Lower leg skin (tissue), 4 donors: ENCODE data around the gene PMPCB. TPM values are rescaled to one million over a fixed set of nuclear protein-coding genes. Genes with fewer than 3 reads are reported as not detected.

Experiments used
- DNase-seq, 2 donors: peaks; one replicate each; pipeline ENCODE4 v3.0.0-alpha.2; 2019; ENCODE audit warnings: low spot score in 2 of 2
- H3K4me3 ChIP-seq: fragments of 200-600 bp; sonication (generic); 2 replicates; pipeline ENCODE4 v1.5.1; 2017; ENCODE audit warnings: mild to moderate bottlenecking, low read depth; ENCODE audit not compliant: poor library complexity, severe bottlenecking
- CTCF ChIP-seq, 3 donors: fragments of 450-650 bp; IDR thresholded peaks; one replicate each; pipeline ENCODE4 v1.5.1; 2016; ENCODE audit warnings: antibody characterized with exemption in 3 of 3, mild to moderate bottlenecking in 3 of 3, moderate library complexity in 2 of 3
- POLR2A ChIP-seq, 2 donors: fragments of 450-650 bp; IDR thresholded peaks; one replicate each; pipeline ENCODE4 v1.6.1; 2016 to 2017; ENCODE audit warnings: antibody characterized with exemption in 2 of 2, mild to moderate bottlenecking in 1 of 2, moderate library complexity in 1 of 2
- WGBS, 2 donors: methylation state at CpG; one replicate each; pipeline ENCODE4 v1.1.5; 2018; 5-methylcytosine and 5-hydroxymethylcytosine counted together
- intact Hi-C: fragments of 100-400 bp; cut with DNase I; formaldehyde crosslinking; loops from one replicate; pipeline ENCODE4 v1.15.0; 2023; ENCODE audit warnings: low total_unique reads
- total RNA-seq, 4 donors: library from RNA; depleted of rRNA; stranded (reverse); fragments of >200 nt; gene quantifications; one replicate each; pipeline ENCODE4 v1.1.0, GENCODE V29; 2016

Gene PMPCB
- total RNA-seq, 4 donors from 2014 or later: 43.3 to 49.5 (median 47.5) TPM

GRCh38 chr7:103292122-103292521 is 5.1 kb upstream of the PMPCB start:
- TF ChIP-seq POLR2A (IDR thresholded peaks at IDR 0.05): no peak
- no peak for TF ChIP-seq CTCF (IDR thresholded peaks at IDR 0.05)
- intact Hi-C loops: no loop called here
- DNase-seq: no peak
- H3K4me3 ChIP-seq: no peak overlapping the region
- WGBS, 2 donors: 63 to 72% methylated on average over 3 of the region's 3 CpGs

GRCh38 chr7:103293526-103293925 is 3.7 kb upstream of the PMPCB start:
- WGBS, 2 donors: 89 to 94% methylated on average over 1 of the region's 1 CpG
- intact Hi-C loops: no loop called here
- H3K4me3 ChIP-seq: no peak overlapping the region
- TF ChIP-seq CTCF (IDR thresholded peaks at IDR 0.05) (no peak), POLR2A (IDR thresholded peaks at IDR 0.05) (no peak)
- DNase-seq: no peak

GRCh38 chr7:103297837-103298179 is 573 bp downstream of the PMPCB start:
- TF ChIP-seq POLR2A (IDR thresholded peaks at IDR 0.05) (no peak), CTCF (IDR thresholded peaks at IDR 0.05) (no peak)
- 1% methylated on average over 7 of the region's 7 CpGs for WGBS, 2 donors
- DNase-seq: no peak
- intact Hi-C loops: no loop called here
- peak overlapping the region; percentile 92 for H3K4me3 ChIP-seq

GRCh38 chr7:103299660-103300059 is 2.4 kb downstream of the PMPCB start:
- TF ChIP-seq POLR2A (IDR thresholded peaks at IDR 0.05) (no peak), CTCF (IDR thresholded peaks at IDR 0.05) (no peak)
- WGBS, 2 donors: 90 to 95% methylated on average over 6 of the region's 6 CpGs

GRCh38 chr7:103301441-103301840 is 4.2 kb downstream of the PMPCB start:
- 45 to 62% methylated on average over 2 of the region's 2 CpGs for WGBS, 2 donors

More at GRCh38 chr7:103299660-103300059, 2.4 kb downstream of the PMPCB start:
- intact Hi-C loops: no loop called here
- no peak for DNase-seq
- no peak overlapping the region for H3K4me3 ChIP-seq

More at GRCh38 chr7:103301441-103301840, 4.2 kb downstream of the PMPCB start:
- intact Hi-C loops: no loop called here
- TF ChIP-seq POLR2A (IDR thresholded peaks at IDR 0.05) (no peak), CTCF (IDR thresholded peaks at IDR 0.05) (no peak)
- no peak for DNase-seq
- H3K4me3 ChIP-seq: no peak overlapping the region
